GM23338 (cell line): ENCODE data around the gene KLHDC7B.

Experiments used
- CREB1 ChIP-seq: fragments of 250-450 bp; sonication (Bioruptor Pico); IDR thresholded peaks from 2 replicates; pipeline ENCODE4 v1.5.0; 2020; ENCODE audit warnings: low read depth, mild to moderate bottlenecking, moderate library complexity
- CTCF ChIP-seq, 2 experiments: fragments of 200-600 bp in 1 of 2; sonication (generic) in 1 of 2; conservative IDR thresholded peaks; 2 replicates each; pipeline versions ENCODE4 v1.5.1 to v1.6.1; 2016 to 2017; ENCODE audit warnings: antibody characterized with exemption in 2 of 2, low read depth in 2 of 2, mild to moderate bottlenecking in 2 of 2, moderate library complexity in 1 of 2
- ETS1 ChIP-seq: IDR thresholded peaks from 2 replicates; pipeline ENCODE4 v1.6.1; 2016; ENCODE audit warnings: antibody characterized with exemption
- EZH2 ChIP-seq: fragments of 200-600 bp; sonication (generic); IDR thresholded peaks from one replicate; pipeline ENCODE4 v1.8.0; 2017; ENCODE audit warnings: antibody characterized with exemption, mild to moderate bottlenecking, low read depth; ENCODE audit not compliant: unreplicated experiment
- EZH2phosphoT487 ChIP-seq: fragments of 200-600 bp; sonication (generic); IDR thresholded peaks from one replicate; pipeline ENCODE4 v1.8.1; 2018; ENCODE audit warnings: antibody characterized with exemption; ENCODE audit not compliant: unreplicated experiment
- JUNB ChIP-seq: IDR thresholded peaks from one replicate; pipeline ENCODE4 v1.6.1; 2016; ENCODE audit warnings: antibody characterized with exemption; ENCODE audit not compliant: unreplicated experiment
- NANOG ChIP-seq: IDR thresholded peaks from 2 replicates; pipeline ENCODE4 v1.6.1; 2016; ENCODE audit warnings: antibody characterized with exemption, borderline replicate concordance
- POLR2AphosphoS5 ChIP-seq: IDR thresholded peaks from 2 replicates; pipeline ENCODE4 v1.6.1; 2016; ENCODE audit warnings: antibody characterized with exemption, low read depth
- REST ChIP-seq: IDR thresholded peaks from one replicate; pipeline ENCODE4 v1.6.1; 2018; ENCODE audit warnings: antibody characterized with exemption; ENCODE audit not compliant: unreplicated experiment
- STAT1 ChIP-seq: IDR thresholded peaks from one replicate; pipeline ENCODE4 v1.6.1; 2016; ENCODE audit warnings: antibody characterized with exemption; ENCODE audit not compliant: unreplicated experiment
- ZNF114 ChIP-seq: fragments of 250-450 bp; sonication (Bioruptor Pico); IDR thresholded peaks from 2 replicates; pipeline ENCODE4 v1.5.0; 2020; ENCODE audit warnings: mild to moderate bottlenecking, moderate library complexity
- ZNF331 ChIP-seq: fragments of 250-450 bp; sonication (Bioruptor Pico); IDR thresholded peaks from 2 replicates; pipeline ENCODE4 v1.5.0; 2020; ENCODE audit warnings: low read depth, mild to moderate bottlenecking, moderate library complexity
- TF ChIP-seq, protein P1 (sequence below): fragments of 250-450 bp; sonication (Bioruptor Pico); IDR thresholded peaks from 2 replicates; pipeline ENCODE4 v1.5.0; 2020; ENCODE audit warnings: mild to moderate bottlenecking, moderate library complexity

DNA sequence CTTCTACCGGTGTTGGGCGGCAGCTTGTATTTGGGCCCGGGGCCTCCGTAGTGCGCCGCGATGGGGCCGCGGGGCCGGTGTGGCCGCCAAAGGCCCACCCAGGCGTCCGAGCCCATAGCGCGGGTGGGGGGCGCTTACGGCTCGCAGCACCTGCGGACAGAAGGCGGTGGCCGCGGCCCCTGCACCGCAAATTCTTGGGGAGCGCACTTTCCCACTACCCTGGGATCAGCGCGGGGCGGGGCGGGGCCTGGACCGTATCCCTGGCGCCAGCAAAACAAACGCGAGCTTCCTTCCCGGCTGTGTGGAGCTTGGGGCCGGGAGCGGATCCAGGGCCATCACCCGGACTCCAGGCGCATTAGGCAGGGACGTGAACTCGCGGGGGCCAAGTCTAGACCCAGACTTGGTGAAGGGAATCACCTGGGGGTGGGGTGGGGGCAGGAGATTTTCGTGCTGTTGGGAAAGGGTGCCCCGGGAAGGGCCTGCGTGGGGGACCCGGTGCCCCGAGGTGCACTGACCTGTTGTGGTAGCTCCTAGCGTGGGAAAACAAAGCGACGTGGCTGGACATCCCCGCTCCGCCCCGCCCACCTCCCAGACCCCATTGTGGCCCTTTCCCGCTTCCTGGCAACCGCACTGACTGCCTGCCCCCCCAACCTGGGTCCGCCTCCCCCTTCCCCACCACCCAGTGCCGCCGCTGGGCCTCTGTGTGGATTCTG is 13.6 kb upstream of the KLHDC7B start:
- TF ChIP-seq POLR2AphosphoS5 = no peak
- TF ChIP-seq CTCF (conservative IDR thresholded peaks at IDR 0.05; ENCODE audit: low read depth in 2 of 2) = no peak
- peak; percentile 57 for TF ChIP-seq EZH2
- TF ChIP-seq REST = no peak
- TF ChIP-seq EZH2phosphoT487 = no peak
- no peak for TF ChIP-seq ZNF114 (CRISPR knock-in tag)
- TF ChIP-seq CREB1 (CRISPR knock-in tag) = no peak
- no peak for TF ChIP-seq NANOG
- TF ChIP-seq, protein P1, sequence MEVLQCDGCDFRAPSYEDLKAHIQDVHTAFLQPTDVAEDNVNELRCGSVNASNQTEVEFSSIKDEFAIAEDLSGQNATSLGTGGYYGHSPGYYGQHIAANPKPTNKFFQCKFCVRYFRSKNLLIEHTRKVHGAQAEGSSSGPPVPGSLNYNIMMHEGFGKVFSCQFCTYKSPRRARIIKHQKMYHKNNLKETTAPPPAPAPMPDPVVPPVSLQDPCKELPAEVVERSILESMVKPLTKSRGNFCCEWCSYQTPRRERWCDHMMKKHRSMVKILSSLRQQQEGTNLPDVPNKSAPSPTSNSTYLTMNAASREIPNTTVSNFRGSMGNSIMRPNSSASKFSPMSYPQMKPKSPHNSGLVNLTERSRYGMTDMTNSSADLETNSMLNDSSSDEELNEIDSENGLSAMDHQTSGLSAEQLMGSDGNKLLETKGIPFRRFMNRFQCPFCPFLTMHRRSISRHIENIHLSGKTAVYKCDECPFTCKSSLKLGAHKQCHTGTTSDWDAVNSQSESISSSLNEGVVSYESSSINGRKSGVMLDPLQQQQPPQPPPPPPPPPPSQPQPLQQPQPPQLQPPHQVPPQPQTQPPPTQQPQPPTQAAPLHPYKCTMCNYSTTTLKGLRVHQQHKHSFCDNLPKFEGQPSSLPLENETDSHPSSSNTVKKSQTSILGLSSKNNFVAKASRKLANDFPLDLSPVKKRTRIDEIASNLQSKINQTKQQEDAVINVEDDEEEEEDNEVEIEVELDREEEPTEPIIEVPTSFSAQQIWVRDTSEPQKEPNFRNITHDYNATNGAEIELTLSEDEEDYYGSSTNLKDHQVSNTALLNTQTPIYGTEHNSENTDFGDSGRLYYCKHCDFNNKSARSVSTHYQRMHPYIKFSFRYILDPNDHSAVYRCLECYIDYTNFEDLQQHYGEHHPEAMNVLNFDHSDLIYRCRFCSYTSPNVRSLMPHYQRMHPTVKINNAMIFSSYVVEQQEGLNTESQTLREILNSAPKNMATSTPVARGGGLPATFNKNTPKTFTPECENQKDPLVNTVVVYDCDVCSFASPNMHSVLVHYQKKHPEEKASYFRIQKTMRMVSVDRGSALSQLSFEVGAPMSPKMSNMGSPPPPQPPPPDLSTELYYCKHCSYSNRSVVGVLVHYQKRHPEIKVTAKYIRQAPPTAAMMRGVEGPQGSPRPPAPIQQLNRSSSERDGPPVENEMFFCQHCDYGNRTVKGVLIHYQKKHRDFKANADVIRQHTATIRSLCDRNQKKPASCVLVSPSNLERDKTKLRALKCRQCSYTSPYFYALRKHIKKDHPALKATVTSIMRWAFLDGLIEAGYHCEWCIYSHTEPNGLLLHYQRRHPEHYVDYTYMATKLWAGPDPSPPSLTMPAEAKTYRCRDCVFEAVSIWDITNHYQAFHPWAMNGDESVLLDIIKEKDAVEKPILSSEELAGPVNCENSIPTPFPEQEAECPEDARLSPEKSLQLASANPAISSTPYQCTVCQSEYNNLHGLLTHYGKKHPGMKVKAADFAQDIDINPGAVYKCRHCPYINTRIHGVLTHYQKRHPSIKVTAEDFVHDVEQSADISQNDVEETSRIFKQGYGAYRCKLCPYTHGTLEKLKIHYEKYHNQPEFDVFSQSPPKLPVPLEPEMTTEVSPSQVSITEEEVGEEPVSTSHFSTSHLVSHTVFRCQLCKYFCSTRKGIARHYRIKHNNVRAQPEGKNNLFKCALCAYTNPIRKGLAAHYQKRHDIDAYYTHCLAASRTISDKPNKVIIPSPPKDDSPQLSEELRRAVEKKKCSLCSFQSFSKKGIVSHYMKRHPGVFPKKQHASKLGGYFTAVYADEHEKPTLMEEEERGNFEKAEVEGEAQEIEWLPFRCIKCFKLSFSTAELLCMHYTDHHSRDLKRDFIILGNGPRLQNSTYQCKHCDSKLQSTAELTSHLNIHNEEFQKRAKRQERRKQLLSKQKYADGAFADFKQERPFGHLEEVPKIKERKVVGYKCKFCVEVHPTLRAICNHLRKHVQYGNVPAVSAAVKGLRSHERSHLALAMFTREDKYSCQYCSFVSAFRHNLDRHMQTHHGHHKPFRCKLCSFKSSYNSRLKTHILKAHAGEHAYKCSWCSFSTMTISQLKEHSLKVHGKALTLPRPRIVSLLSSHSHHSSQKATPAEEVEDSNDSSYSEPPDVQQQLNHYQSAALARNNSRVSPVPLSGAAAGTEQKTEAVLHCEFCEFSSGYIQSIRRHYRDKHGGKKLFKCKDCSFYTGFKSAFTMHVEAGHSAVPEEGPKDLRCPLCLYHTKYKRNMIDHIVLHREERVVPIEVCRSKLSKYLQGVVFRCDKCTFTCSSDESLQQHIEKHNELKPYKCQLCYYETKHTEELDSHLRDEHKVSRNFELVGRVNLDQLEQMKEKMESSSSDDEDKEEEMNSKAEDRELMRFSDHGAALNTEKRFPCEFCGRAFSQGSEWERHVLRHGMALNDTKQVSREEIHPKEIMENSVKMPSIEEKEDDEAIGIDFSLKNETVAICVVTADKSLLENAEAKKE (CRISPR knock-in tag) = no peak
- TF ChIP-seq ETS1 = no peak
- no peak for TF ChIP-seq STAT1
- TF ChIP-seq JUNB = no peak
- TF ChIP-seq ZNF331 (CRISPR knock-in tag) = no peak
